ENCODE data around the gene PLA2G3. TPM values are rescaled to one million over a fixed set of nuclear protein-coding genes. Genes with fewer than 3 reads are reported as not detected.
A peak's percentile ranks its signal among the peaks of the same experiment; 100 is the strongest.

The PLA2G3 gene
- total and polyA plus RNA-seq, 2 donors (not counting 3 experiments of a cell fraction or from before 2014, with no cell fraction given) = 0.75 to 0.84 TPM

GRCh38 chr22:31084811-31085492, 55.4 kb downstream of the PLA2G3 start:
- peak overlapping the region; percentile 78 for H3K27ac ChIP-seq (ENCODE audit: insufficient read depth, low read depth, low read length)
- POLR2A ChIA-PET = interaction anchor here (0.9 to 2.5 kb wide), 2 partner anchors 116 to 132 kb away, joined by 3 to 24 read pairs; partner anchors contain the start of genes MORC2 and TUG1
- peak overlapping the region; percentile 72 for H2AFZ ChIP-seq (ENCODE audit: low read depth, low read length)
- no peaks in the 10 kb centered on the region for H3K9me3 ChIP-seq (replicated peaks; ENCODE audit: control insufficient read depth, insufficient read depth, low read length)
- TF ChIP-seq MYC (IDR thresholded peaks at IDR 0.05; ENCODE audit: low read depth, low read length) (no peak), MAX (IDR thresholded peaks at IDR 0.05; ENCODE audit: insufficient read depth, insufficient read length) (no peak), GATA2 (IDR thresholded peaks at IDR 0.05; ENCODE audit: insufficient read depth, insufficient read length, low read depth, low read length) (no peak), EZH2 (IDR thresholded peaks at IDR 0.05; ENCODE audit: borderline replicate concordance, low read depth, low read length, severe bottlenecking) (no peak), CTCF (IDR thresholded peaks at IDR 0.05; ENCODE audit: extremely low read depth in 1 of 2, insufficient read depth in 1 of 2, low read depth in 1 of 2, low read length in 2 of 2) (peak; percentile 82 to 87), POLR2A (IDR thresholded peaks at IDR 0.05; ENCODE audit: low read depth, low read length) (peak; percentile 72), FOS (IDR thresholded peaks at IDR 0.05; ENCODE audit: borderline replicate concordance, insufficient read depth, low read length) (no peak), POLR2AphosphoS5 (IDR thresholded peaks at IDR 0.05; ENCODE audit: insufficient read depth, low read depth, low read length) (peak; percentile 73), JUN (IDR thresholded peaks at IDR 0.05; ENCODE audit: borderline replicate concordance, insufficient read depth, insufficient read length, low read depth) (no peak)
- peaks cover 18 to 28% of the 10 kb centered on the region in 2 experiments for H3K36me3 ChIP-seq (ENCODE audit: control insufficient read depth in 2 of 2, extremely low read depth in 1 of 2, insufficient read depth in 2 of 2, low read length in 2 of 2)
- no peaks in the 10 kb centered on the region for H3K9me1 ChIP-seq (replicated peaks; ENCODE audit: control insufficient read depth, extremely low read depth, insufficient read depth, low read length)
- H3K27me3 ChIP-seq (ENCODE audit: control insufficient read depth in 2 of 2, insufficient read depth in 2 of 2, low read length in 2 of 2) = no peaks in the 10 kb centered on the region
- H3K79me2 ChIP-seq (ENCODE audit: control insufficient read depth, insufficient read depth, low read length) = peaks cover 80% of the 10 kb centered on the region
- H3K4me2 ChIP-seq (ENCODE audit: insufficient read depth, low read length) = peak overlapping the region; percentile 74
- H3K4me3 ChIP-seq (replicated peaks in 1 of 3; ENCODE audit: insufficient read depth in 1 of 3, low read depth in 1 of 3, low read length in 3 of 3) = peak overlapping the region; percentile 30 to 71 (median 59)
- DNase-seq (ENCODE audit: low read depth, low spot score) (peak; percentile 71), FAIRE-seq (peak; percentile 83)
- intact Hi-C loops (cut with micrococcal nuclease) (loop anchor here (1.0 kb wide), 2 partner anchors 137 to 322 kb away; no protein-coding TSS in a partner anchor), dilution Hi-C loops (cut with MboI; ENCODE audit: extremely low pct_ligation_motif_present, low sequenced_read_pairs) (no loop called here)
- BruUV-seq (replicated peaks) = no TSS peak
- peaks cover 33% of the 10 kb centered on the region for H3K4me1 ChIP-seq (ENCODE audit: control insufficient read depth, extremely low read depth, insufficient read depth, low read length)
- peak overlapping the region; percentile 76 for H3K9ac ChIP-seq (replicated peaks; ENCODE audit: extremely low read depth, insufficient read depth, low read length)
- CTCF ChIA-PET = interaction anchor here (0.6 to 5.9 kb wide), 41 partner anchors 10 to 640 kb away, joined by 3 to 150 read pairs (median 5); partner anchors contain the start of genes MORC2, PLA2G3, SELENOM and TUG1
- no peaks in the 10 kb centered on the region for H4K20me1 ChIP-seq (replicated peaks; ENCODE audit: control insufficient read depth, extremely low read depth, insufficient read depth, low read length)

MicroRNAs encoded within 50 kb of the gene (microRNA counts, 767-probe panel; counts per million panel counts)
- 723 counts per million, percentile 96 among the panel's probes with 10 or more counts for microRNA hsa-miR-3928

Small RNAs within 50 kb of the gene (microRNA-seq; reads per million reads assigned to microRNA genes)
- 2.7 reads per million for gene MIR3928 (ENCODE audit: borderline number of aligned reads, borderline replicate concordance)

Small RNAs within 50 kb of the gene (small RNA-seq; reads per million reads assigned to genes)
- not detected for gene MIR3928 (ENCODE audit: insufficient read depth, insufficient read length, low read depth, low replicate concordance)

Other genes with a start within 250 kb of the PLA2G3 start
- gene MORC2, start 171.7 kb downstream of the PLA2G3 start, total RNA-seq = 34.7 and 38.1 TPM in 2 replicates
- 11.1 and 11.6 TPM in 2 replicates for gene MORC2, start 171.7 kb downstream of the PLA2G3 start, polyA plus RNA-seq
- gene TUG1, start 171.2 kb downstream of the PLA2G3 start, total RNA-seq = 76.8 and 85.9 TPM in 2 replicates
- gene TUG1, start 171.2 kb downstream of the PLA2G3 start, polyA plus RNA-seq = 70.1 and 77.1 TPM in 2 replicates
- 197 and 201 TPM in 2 replicates for gene SMTN, start 59.2 kb downstream of the PLA2G3 start, total RNA-seq
- gene SMTN, start 59.2 kb downstream of the PLA2G3 start, polyA plus RNA-seq = 56.0 and 59.0 TPM in 2 replicates
- gene SELENOM, start 32.9 kb downstream of the PLA2G3 start, total RNA-seq = 29.6 TPM in 2 replicates
- 87.1 and 132 TPM in 2 replicates for gene SELENOM, start 32.9 kb downstream of the PLA2G3 start, polyA plus RNA-seq
- gene INPP5J, start 17.5 kb downstream of the PLA2G3 start, total RNA-seq = 0.49 and 0.65 TPM in 2 replicates
- gene INPP5J, start 17.5 kb downstream of the PLA2G3 start, polyA plus RNA-seq = 0.43 and 0.59 TPM in 2 replicates
- gene RNF185, start 19.7 kb upstream of the PLA2G3 start, total RNA-seq = 28.5 and 29.7 TPM in 2 replicates
- gene RNF185, start 19.7 kb upstream of the PLA2G3 start, polyA plus RNA-seq = 30.5 and 35.4 TPM in 2 replicates
- gene LIMK2, start 71.8 kb upstream of the PLA2G3 start, total RNA-seq = 71.7 and 76.7 TPM in 2 replicates
- gene LIMK2, start 71.8 kb upstream of the PLA2G3 start, polyA plus RNA-seq = 19.4 and 23.2 TPM in 2 replicates
- 7.7 and 8.4 TPM in 2 replicates for gene PIK3IP1, start 152.0 kb upstream of the PLA2G3 start, total RNA-seq
- gene PIK3IP1, start 152.0 kb upstream of the PLA2G3 start, polyA plus RNA-seq = 11.1 and 13.2 TPM in 2 replicates
- gene PATZ1, start 205.8 kb upstream of the PLA2G3 start, total RNA-seq = 22.9 and 23.7 TPM in 2 replicates
- gene PATZ1, start 205.8 kb upstream of the PLA2G3 start, polyA plus RNA-seq = 19.7 and 20.5 TPM in 2 replicates